GM12865 (cell line): ENCODE measurements around the gene DRG1.
"Not testable (repeated sequence)": the region's sequence is repeated elsewhere in the genome, so short reads cannot be mapped to it uniquely, and the experiment has no call there.

Experiments used
- DNase-seq: peaks from one replicate; pipeline ENCODE4 v3.0.0; 2010; ENCODE audit warnings: low read depth
- H3K4me3 ChIP-seq: 2 replicates; pipeline ENCODE4 v1.5.1; 2011; ENCODE audit warnings: mild to moderate bottlenecking, low read depth, low read length, control low read depth
- TF ChIP-seq, protein P1 (sequence below): IDR thresholded peaks from 2 replicates; pipeline ENCODE4 v1.5.1; 2011; ENCODE audit warnings: low read length, control low read depth, low read depth, inconsistent platforms; ENCODE audit not compliant: insufficient read depth; ENCODE audit errors: missing control alignments

DRG1 gene

DNA sequence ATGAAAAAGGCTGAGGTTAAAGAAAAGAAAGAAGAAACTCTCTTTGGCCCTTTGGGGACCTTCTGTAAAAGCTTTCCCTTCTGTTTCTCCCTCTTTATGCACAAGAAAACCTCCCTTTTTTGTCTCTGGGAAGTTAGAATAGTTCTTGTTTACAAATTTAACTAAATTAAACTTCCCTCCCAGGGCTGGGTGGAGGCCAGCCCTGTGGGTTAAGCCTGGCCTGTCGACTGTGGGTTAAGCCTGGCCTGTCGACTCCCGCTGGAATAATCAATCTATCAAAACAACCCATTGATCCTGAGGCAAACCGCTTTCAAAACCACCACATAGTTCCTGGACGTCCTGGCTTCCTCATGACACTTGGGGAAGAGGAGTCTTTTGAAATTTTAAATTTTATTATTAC is 1.2 kb upstream of the DRG1 start:
- TF ChIP-seq, protein P1, sequence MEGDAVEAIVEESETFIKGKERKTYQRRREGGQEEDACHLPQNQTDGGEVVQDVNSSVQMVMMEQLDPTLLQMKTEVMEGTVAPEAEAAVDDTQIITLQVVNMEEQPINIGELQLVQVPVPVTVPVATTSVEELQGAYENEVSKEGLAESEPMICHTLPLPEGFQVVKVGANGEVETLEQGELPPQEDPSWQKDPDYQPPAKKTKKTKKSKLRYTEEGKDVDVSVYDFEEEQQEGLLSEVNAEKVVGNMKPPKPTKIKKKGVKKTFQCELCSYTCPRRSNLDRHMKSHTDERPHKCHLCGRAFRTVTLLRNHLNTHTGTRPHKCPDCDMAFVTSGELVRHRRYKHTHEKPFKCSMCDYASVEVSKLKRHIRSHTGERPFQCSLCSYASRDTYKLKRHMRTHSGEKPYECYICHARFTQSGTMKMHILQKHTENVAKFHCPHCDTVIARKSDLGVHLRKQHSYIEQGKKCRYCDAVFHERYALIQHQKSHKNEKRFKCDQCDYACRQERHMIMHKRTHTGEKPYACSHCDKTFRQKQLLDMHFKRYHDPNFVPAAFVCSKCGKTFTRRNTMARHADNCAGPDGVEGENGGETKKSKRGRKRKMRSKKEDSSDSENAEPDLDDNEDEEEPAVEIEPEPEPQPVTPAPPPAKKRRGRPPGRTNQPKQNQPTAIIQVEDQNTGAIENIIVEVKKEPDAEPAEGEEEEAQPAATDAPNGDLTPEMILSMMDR = no peak
- no peak for DNase-seq
- no peak overlapping the region for H3K4me3 ChIP-seq

DNA sequence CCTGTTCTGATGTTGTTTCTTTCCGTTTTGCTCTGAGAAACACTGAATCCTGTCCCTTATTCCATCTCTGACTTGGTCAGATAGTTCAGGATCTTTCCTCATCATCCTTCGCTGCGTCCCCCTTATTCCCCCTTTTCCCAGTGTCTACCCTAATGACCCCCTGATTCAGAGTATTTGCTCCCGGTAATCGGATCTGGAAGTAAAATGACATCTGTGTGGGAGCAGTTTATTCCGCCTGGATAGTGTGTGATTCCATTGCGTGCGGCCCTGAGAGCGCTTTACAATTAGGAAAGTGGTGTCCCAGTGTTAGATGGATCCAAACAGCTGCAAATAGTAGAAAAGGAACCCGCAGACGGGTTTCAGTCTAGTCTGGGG is 606 bp downstream of the DRG1 start:
- TF ChIP-seq, protein P1 = no peak
- DNase-seq = peak; percentile 13
- peak overlapping the region; percentile 99 for H3K4me3 ChIP-seq

DNA sequence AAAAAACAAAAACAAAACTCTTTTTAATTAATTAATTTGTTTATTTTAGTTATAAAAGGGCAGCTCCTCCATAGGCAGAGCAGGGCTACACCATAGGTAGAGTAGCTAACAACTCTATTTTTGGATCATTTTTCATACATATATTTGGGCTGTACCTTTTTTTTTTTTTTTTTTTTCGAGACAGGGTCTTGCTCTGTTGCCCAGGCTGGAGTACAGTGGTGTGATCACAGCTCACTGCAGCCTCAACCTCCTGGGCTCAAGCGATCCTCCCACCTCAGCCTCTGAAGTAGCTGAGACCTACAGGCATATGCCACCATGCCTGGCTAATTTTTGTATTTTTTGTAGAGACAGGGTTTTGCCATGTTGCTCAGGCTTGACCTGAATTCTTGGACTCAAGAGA is 2.9 kb downstream of the DRG1 start:
- not testable (repeated sequence) for DNase-seq, H3K4me3 ChIP-seq

DNA sequence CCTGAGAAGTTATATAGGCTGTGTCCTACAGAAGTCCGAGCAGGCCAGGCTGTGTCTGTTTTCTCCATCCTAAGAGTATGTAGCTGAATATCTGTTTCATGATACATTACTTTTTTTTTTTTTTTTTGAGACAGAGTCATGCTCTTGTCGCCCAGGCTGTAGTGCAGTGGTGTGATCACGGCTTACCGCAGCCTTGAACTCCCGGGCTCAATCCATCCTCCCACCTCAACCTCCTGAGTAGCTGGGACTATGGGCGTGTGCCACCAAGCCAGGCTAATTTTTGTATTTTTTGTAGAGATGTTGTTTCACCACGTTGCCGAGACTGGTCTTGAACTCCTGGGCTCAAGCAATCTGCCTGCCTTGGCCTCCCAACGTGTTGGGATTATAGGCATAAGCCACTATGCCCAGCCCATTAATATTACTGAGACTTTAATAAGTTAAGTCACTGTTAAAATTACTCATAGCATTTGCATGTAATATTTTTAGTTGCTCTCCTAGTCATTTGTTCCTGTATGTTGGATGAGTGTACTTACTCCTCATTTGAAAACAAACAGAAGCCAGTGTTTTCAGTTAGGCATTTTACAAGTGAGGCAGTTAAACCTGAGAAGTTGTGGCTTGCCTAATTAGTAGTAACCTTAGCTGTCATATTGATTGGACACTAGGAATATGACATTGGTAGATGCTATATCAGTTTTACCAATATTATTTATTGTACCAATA is 26.1 kb downstream of the DRG1 start:
- DNase-seq = no peak
- TF ChIP-seq, protein P1 = no peak

GRCh38 chr22:31431950-31432349 is 32.5 kb downstream of the DRG1 start:
- no peak for DNase-seq
- TF ChIP-seq, protein P1 = no peak
- H3K4me3 ChIP-seq = no peak overlapping the region

More for the DNA sequence above, 26.1 kb downstream of the DRG1 start:
- H3K4me3 ChIP-seq = no peak overlapping the region

DNA sequence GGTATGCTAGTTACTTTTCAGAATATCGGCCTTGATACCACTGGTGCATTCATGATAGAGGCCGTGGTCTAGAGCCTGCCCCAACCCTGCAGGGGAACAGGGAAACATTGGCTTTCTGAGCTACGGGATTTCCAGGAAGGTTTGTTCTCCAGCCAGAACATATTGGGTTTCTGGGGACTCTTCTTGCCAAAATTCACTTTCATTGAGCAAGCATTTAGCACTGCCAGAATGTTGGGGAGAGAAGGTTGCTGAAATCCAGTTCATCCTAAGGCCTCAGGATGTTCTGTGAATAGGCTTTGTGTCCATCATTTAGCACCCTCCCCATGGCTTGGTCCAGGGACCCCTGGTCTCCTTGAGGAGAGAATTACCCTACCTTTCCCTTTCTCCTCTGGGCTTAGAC is 36.7 kb downstream of the DRG1 start:
- no peak for DNase-seq
- TF ChIP-seq, protein P1 = no peak
- no peak overlapping the region for H3K4me3 ChIP-seq

- no peak for DNase-seq
- TF ChIP-seq, protein P1 = no peak
- H3K4me3 ChIP-seq = no peak overlapping the region
These were observed 40.4 kb downstream of the DRG1 start for GRCh38 chr22:31439808-31440207.

DNA sequence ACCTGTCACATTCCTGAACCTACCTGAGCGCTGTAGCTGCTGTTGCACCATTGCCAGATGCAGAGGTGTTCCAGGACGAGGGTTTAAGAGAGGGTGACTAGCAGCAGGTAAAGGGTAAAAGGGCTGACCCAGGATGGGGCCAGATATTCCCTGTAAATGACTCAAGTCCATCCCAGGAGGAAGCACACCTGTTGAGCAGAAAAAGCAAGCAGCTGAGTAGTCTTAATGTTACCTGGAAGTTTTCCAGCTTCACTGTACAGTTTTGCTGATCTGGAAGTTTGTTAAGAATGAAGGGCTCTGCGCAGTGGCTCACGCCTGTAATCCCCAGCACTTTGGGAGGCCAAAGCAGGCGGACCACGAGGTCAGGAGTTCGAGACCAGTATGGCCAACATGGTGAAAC is 41.3 kb downstream of the DRG1 start:
- no peak for DNase-seq
- TF ChIP-seq, protein P1 = no peak
- H3K4me3 ChIP-seq = no peak overlapping the region
